Measurements from ENCODE around the gene LGALS3BP. TPM values are rescaled to one million over a fixed set of nuclear protein-coding genes. Genes with fewer than 3 reads are reported as not detected.
"Not testable (repeated sequence)": the region's sequence is repeated elsewhere in the genome, so short reads cannot be mapped to it uniquely, and the experiment has no call there.

The LGALS3BP gene
- total and polyA plus RNA-seq, 2 experiments from 2014 or later, result 185 to 213 TPM

- Histone ChIP-seq H3K36me3 (no peaks in the 10 kb centered on the region), H3K27me3 (peaks cover 7% of the 10 kb centered on the region), H3K4me3 (no peak overlapping the region), H3K27ac (no peak overlapping the region), H3K4me1 (ENCODE audit: low read depth) (peaks cover 49% of the 10 kb centered on the region), H3K9me3 (ENCODE audit: low read depth) (no peaks in the 10 kb centered on the region)
- TF ChIP-seq CTCF (IDR thresholded peaks at IDR 0.05; ENCODE audit: low read depth, low read length), result no peak
- DNase-seq (ENCODE audit: low read depth in 1 of 2, low spot score in 1 of 2), result peak in 1 of 2 donors; percentile 99
Measured at GRCh38 chr17:79022507-79022991, 42.8 kb upstream of the LGALS3BP start.

GRCh38 chr17:79021929-79022328 is 42.2 kb upstream of the LGALS3BP start:
- not testable (repeated sequence) for H3K27ac ChIP-seq; DNase-seq (ENCODE audit: low read depth in 1 of 2, low spot score in 1 of 2); H3K9me3 ChIP-seq (ENCODE audit: low read depth); H3K4me3 ChIP-seq; H3K36me3 ChIP-seq; H3K27me3 ChIP-seq
- peaks cover 42% of the 10 kb centered on the region for H3K4me1 ChIP-seq (ENCODE audit: low read depth)

GRCh38 chr17:79020631-79021301 is 41.0 kb upstream of the LGALS3BP start:
- peaks cover 32% of the 10 kb centered on the region for H3K4me1 ChIP-seq (ENCODE audit: low read depth)
- H3K36me3 ChIP-seq, result no peaks in the 10 kb centered on the region
- H3K27ac ChIP-seq, result peak overlapping the region; percentile 31
- peak in 1 of 2 donors; percentile 69 for DNase-seq (ENCODE audit: low read depth in 1 of 2, low spot score in 1 of 2)
- TF ChIP-seq CTCF (IDR thresholded peaks at IDR 0.05; ENCODE audit: low read depth, low read length), result no peak
- H3K9me3 ChIP-seq (ENCODE audit: low read depth), result no peaks in the 10 kb centered on the region
- no peak overlapping the region for H3K4me3 ChIP-seq
- H3K27me3 ChIP-seq, result peaks cover 7% of the 10 kb centered on the region

GRCh38 chr17:79019632-79020584 is 40.2 kb upstream of the LGALS3BP start:
- Histone ChIP-seq H3K27ac (peak overlapping the region; percentile 31), H3K36me3 (no peaks in the 10 kb centered on the region), H3K9me3 (ENCODE audit: low read depth) (no peaks in the 10 kb centered on the region), H3K27me3 (peaks cover 3% of the 10 kb centered on the region), H3K4me1 (ENCODE audit: low read depth) (peaks cover 23% of the 10 kb centered on the region), H3K4me3 (no peak overlapping the region)
- peak; percentile 71 to 90 for DNase-seq (ENCODE audit: low read depth in 1 of 2, low spot score in 1 of 2)
- TF ChIP-seq CTCF (IDR thresholded peaks at IDR 0.05; ENCODE audit: low read depth, low read length), result peak; percentile 77

GRCh38 chr17:79019261-79019631 is 39.5 kb upstream of the LGALS3BP start:
- H3K4me1 ChIP-seq (ENCODE audit: low read depth), result peaks cover 20% of the 10 kb centered on the region
- H3K9me3 ChIP-seq (ENCODE audit: low read depth), result no peaks in the 10 kb centered on the region
- no peak for DNase-seq (ENCODE audit: low read depth in 1 of 2, low spot score in 1 of 2)
- H3K27ac ChIP-seq, result no peak overlapping the region
- no peak for TF ChIP-seq CTCF (IDR thresholded peaks at IDR 0.05; ENCODE audit: low read depth, low read length)
- H3K36me3 ChIP-seq, result no peaks in the 10 kb centered on the region
- no peak overlapping the region for H3K4me3 ChIP-seq
- no peaks in the 10 kb centered on the region for H3K27me3 ChIP-seq

- no peak for TF ChIP-seq CTCF (IDR thresholded peaks at IDR 0.05; ENCODE audit: low read depth, low read length)
- no peak for DNase-seq (ENCODE audit: low read depth in 1 of 2, low spot score in 1 of 2)
- Histone ChIP-seq H3K27me3 (no peaks in the 10 kb centered on the region), H3K4me1 (ENCODE audit: low read depth) (peaks cover 17% of the 10 kb centered on the region), H3K36me3 (no peaks in the 10 kb centered on the region), H3K27ac (no peak overlapping the region), H3K4me3 (no peak overlapping the region), H3K9me3 (ENCODE audit: low read depth) (no peaks in the 10 kb centered on the region)
Measured at GRCh38 chr17:79018370-79018695, 38.6 kb upstream of the LGALS3BP start.

Data from cardiac muscle cell (in vitro differentiated cells and primary cell).